NCI-H1694 treated with DMSO at 0.1 percent for 48 hours (cell line): ENCODE results near the gene FMOD.
"Not testable (repeated sequence)": the region's sequence is repeated elsewhere in the genome, so short reads cannot be mapped to it uniquely, and the experiment has no call there.

Experiments used
- DNase-seq: peaks from one replicate; lab custom pipeline; 2025; lab: John Stamatoyannopoulos, UW

The FMOD gene

GRCh38 chr1:203306089-203306964 is 44.6 kb downstream of the FMOD start:
- no peak for DNase-seq

GRCh38 chr1:203305809-203306088 is 45.2 kb downstream of the FMOD start:
- no peak for DNase-seq

- DNase-seq = peak; percentile 79
Observed at GRCh38 chr1:203304919-203305808, 45.8 kb downstream of the FMOD start, which contains the start of gene BTG2. Gene BTG2 (plus strand): TSS chr1:203305519. CDS start chr1:203305607, 88 bp downstream.

- no peak for DNase-seq
Observed at GRCh38 chr1:203304391-203304918, 46.5 kb downstream of the FMOD start.

GRCh38 chr1:203302894-203303293 is 48.0 kb downstream of the FMOD start:
- no peak for DNase-seq

GRCh38 chr1:203302456-203302855 is 48.5 kb downstream of the FMOD start:
- DNase-seq = no peak

GRCh38 chr1:203301331-203301668 is 49.6 kb downstream of the FMOD start:
- no peak for DNase-seq

- no peak for DNase-seq
Observed at GRCh38 chr1:203300441-203301330, 50.2 kb downstream of the FMOD start.

- not testable (repeated sequence) for DNase-seq
Observed at GRCh38 chr1:203299719-203300429, 51.0 kb downstream of the FMOD start.

GRCh38 chr1:203299169-203299568 is 51.8 kb downstream of the FMOD start:
- DNase-seq = no peak

- DNase-seq = peak; percentile 83
Observed at GRCh38 chr1:203296460-203297073, 54.4 kb downstream of the FMOD start.

GRCh38 chr1:203295796-203296195 is 55.1 kb downstream of the FMOD start:
- DNase-seq = peak; percentile 33

GRCh38 chr1:203291201-203292096 is 59.5 kb downstream of the FMOD start:
- DNase-seq = no peak
